HG03521 (cell line): ENCODE data around the gene NLGN3.
"Not testable (repeated sequence)": the region's sequence is repeated elsewhere in the genome, so short reads cannot be mapped to it uniquely, and the experiment has no call there.

Experiments
- ATAC-seq: cut with Tn5 transposase; IDR thresholded peaks from one replicate; pipeline ENCODE4 v1.9.1; 2021; ENCODE audit warnings: mild to moderate bottlenecking, moderate library complexity; ENCODE audit not compliant: unreplicated experiment

Gene NLGN3

GRCh38 chrX:71169586-71169985 is 24.9 kb downstream of the NLGN3 start:
- ATAC-seq, result no peak

GRCh38 chrX:71170660-71171059 is 26.0 kb downstream of the NLGN3 start:
- ATAC-seq, result no peak

GRCh38 chrX:71171110-71171801 is 26.6 kb downstream of the NLGN3 start:
- ATAC-seq, result no peak

GRCh38 chrX:71173440-71173839 is 28.8 kb downstream of the NLGN3 start:
- ATAC-seq, result no peak

GRCh38 chrX:71174795-71175194 is 30.2 kb downstream of the NLGN3 start:
- ATAC-seq, result no peak

DNA sequence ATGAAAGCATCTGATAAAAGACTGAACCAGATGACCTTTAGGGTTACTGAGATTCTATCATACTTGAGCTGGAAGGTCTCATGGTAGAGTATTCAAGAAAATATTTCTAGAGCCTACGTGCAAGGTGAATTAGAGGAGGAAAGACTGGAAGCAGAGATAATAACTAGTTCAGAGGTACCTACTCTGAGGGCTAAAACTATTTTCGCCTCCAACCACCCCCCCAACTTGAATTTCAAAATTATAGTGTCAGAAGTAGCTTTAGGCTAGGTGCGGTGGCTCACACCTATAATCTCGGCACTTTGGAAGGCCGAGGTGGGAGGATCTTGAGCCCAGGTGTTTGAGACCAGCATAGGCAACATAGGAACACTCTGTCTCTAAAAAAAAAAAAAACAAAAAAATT is 30.9 kb downstream of the NLGN3 start:
- no peak for ATAC-seq

- no peak for ATAC-seq
Observed at GRCh38 chrX:71177327-71177726, 32.7 kb downstream of the NLGN3 start.

DNA sequence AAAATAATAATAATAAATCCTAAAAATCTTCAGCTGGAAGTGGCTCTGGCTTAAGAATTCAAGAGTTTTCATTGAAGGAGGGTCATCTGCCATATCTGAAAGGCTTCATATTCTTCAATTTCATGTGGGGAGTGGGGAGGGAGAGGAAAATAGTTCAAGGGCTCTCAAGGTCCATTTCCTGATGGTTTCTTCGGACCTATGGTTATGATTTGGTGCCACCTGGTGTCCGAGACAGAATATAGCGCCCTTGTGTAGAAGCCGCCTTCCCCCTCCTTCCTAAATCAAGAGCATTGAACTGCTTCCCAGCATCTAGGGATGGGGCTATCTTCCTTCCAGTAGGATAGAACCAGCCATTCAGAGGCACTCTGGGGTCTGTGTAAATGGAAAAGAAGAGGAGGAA is 34.3 kb downstream of the NLGN3 start:
- no peak for ATAC-seq

- not testable (repeated sequence) for ATAC-seq
Observed at GRCh38 chrX:71180579-71181265, 36.1 kb downstream of the NLGN3 start.

DNA sequence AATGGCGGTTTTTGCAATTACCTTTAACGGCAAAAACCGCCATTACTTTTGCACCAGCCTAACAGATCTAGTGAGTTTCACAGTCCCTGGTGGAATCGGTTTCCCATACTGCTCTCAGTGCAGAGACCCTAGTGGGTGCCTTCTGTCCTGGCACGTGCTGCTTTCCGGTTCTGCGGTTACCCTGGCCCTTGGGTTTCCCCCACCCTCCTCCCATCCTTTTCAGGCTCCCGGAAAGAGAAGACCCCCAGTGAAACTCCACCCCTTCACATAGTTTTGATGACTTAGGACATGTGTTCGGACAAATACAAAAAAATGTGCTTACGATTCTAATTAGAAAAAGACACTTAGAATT is 36.9 kb downstream of the NLGN3 start:
- ATAC-seq, result peak; percentile 24

- peak; percentile 86 for ATAC-seq
Observed at GRCh38 chrX:71181910-71182799, 37.5 kb downstream of the NLGN3 start.

DNA sequence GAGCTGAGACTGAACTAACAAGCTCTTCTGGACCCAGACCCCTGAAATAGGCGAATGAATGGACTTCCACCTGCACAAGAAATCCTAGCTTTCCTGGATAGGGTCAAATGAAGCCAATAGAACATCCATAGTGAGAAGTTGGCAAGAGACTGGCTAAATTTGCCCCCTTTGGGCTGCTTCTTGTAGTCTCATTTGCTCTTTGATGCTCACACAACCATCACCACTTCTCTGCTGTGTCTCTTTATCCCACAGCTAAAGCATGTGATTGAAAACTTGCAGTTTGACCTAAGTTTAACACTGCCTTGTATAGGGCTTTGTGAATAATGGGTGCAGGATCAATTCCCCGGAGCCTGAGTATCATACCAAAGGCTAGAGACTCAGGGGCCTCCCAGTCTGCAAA is 38.2 kb downstream of the NLGN3 start:
- no peak for ATAC-seq

DNA sequence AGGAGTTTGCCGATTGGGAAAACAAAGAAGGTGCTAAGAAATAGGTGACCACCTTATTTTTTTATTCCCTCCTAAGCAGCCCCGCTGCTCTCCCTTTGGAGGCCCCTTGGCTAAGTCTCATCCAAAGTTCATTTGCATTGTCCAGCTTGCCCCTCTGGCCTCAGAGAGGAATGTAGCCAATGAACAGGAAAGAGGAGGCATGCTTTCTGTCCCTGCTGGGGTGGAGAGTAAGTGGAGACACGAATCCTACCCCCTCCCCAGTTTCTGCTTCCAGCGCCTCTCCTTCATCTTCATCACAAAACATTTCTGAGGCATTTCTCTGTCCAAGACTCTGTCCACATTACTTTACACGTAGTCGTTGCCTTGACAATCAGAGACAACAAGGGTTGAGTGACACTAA is 38.7 kb downstream of the NLGN3 start:
- ATAC-seq, result no peak

DNA sequence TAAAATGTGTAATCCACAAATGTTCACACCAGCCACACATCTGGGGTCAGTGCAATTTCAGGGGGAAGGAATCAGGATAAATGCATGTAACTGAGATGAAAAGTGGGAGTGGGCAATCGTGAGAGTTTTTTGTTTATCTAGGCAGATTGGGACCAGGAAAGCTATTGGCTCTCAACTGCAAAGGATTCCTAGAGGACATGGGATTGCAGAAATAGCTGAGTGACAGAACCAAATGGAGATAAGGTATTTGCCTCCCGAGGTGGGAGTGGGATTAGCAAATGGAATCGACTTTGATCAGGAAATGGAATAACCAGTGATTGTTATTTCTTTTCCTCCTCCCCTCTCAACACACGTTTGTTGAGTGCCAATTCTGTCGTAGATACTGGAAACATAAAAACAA is 39.5 kb downstream of the NLGN3 start:
- ATAC-seq, result no peak

DNA sequence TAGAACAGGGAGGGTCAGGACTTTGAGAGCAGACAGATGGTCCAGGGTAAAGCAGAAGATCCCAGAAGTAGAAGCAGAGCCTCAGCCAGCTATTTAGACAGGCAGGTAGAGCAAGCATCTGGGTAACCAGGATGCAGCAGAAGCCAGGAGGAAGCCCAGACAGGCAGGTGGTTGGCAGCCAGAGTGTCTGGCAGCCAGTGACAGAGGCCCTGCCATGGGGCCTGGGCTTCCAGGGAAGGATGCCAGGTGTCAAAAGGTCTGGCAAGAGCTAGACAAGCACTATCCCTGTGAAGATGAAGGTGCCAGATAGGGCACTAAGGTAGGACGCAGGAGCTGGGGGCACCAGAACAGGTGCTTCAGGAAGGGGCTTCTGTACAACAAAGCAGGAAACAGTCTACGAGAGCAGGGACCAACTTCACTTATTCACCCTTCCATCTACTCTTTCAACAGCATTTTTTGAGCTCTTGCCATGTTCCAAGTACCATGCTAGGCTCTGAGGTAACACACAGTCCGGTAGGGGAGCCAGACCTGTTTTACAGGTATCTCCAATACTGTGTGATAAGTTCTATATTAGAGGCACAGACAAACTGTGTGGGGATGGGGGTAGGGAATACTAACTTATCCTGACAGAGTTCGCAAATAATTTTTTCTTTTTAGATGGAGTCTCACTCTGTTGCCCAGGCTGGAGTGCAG is 40.3 kb downstream of the NLGN3 start:
- ATAC-seq, result no peak

DNA sequence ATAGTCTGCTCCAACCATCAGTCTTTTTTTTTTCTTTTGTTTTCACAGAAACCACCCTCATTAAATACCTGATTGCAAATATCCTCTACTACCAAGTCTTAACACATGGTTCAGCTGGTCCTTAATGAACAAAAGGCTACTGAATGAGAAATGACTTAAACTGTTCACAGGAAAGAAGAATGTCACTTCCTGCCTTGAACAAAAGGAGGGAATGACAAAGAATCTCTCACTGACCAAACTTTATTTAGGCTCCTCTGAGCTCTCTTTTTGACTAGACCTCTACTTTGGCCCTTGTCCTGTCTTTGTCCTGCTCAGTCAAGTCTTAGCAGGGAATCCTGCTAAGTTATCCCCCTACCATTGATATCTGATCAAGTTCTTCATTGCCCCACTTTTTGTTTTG is 46.6 kb downstream of the NLGN3 start:
- ATAC-seq, result no peak

- no peak for ATAC-seq
Observed at GRCh38 chrX:71195964-71196649, 51.5 kb downstream of the NLGN3 start.

DNA sequence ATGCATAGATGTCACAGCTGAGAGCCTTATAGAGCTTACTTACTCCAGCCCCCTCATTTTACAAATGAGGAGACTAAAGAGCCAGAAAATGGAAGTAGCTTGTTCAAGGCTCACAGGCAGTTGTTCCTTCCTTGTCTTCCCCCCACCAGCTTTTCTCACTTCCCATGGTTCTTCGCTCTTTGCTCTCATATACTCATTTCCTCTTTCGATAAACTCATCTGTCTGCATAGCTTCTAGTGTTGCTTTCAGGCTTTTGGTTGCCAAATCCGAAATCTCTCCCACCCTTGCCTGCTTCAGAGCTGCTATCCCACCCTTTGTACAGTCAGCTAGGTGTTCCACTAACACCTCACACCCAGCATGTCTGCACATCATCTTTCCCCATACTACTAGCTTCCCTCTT is 53.4 kb downstream of the NLGN3 start:
- no peak for ATAC-seq

GRCh38 chrX:71199252-71200008 is 54.8 kb downstream of the NLGN3 start:
- ATAC-seq, result no peak

DNA sequence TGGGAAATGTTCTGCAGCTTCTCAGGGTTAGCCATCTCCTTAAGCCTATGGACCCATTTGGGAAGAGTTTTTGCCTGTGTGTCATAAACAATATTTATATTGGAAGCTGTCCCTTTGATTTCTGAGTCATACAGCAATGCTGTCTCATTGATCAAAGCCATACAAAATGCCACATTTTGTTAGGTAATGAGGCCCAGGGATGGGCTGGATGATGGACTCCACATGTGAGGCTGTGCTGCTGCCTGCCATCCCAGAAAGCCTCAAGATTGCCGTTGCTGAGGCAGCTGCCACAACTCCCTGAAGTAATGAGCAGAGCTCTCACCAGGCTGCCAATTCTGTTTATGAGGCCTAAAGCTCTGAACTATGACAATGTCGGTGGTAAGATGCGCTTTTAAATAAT is 66.2 kb downstream of the NLGN3 start:
- ATAC-seq, result no peak
